GM23338 (cell line): ENCODE results near the gene SNF8. TPM values are rescaled to one million over a fixed set of nuclear protein-coding genes. Genes with fewer than 3 reads are reported as not detected.

Experiments used
- ATAC-seq: fragments of 200-7000 bp; cut with Tn5 transposase; 3 replicates; pipeline ENCODE4 v1.9.1; 2020
- DNase-seq: peaks from one replicate; pipeline ENCODE4 v3.0.0-alpha.2; 2015; ENCODE audit warnings: low spot score
- H2AFZ ChIP-seq: fragments of 200-600 bp; sonication (generic); 2 replicates; pipeline ENCODE4 v1.8.0; 2016; ENCODE audit warnings: antibody characterized with exemption, mild to moderate bottlenecking, moderate library complexity
- H3F3A ChIP-seq: fragments of 200-600 bp; sonication (generic); replicated peaks from 2 replicates; pipeline ENCODE4 v1.8.0; 2017; ENCODE audit warnings: antibody characterized with exemption, mixed run types, low read depth
- H3K27ac ChIP-seq: fragments of 200-600 bp; sonication (generic); 2 replicates; pipeline ENCODE4 v1.6.1; 2016; ENCODE audit warnings: low read depth
- H3K27me3 ChIP-seq: fragments of 200-600 bp; sonication (generic); 2 replicates; pipeline ENCODE4 v1.8.0; 2016; ENCODE audit warnings: mild to moderate bottlenecking, mixed run types, moderate library complexity; ENCODE audit not compliant: insufficient read depth
- H3K36me3 ChIP-seq: fragments of 200-600 bp; sonication (generic); 2 replicates; pipeline ENCODE4 v1.8.0; 2016; ENCODE audit warnings: mild to moderate bottlenecking; ENCODE audit not compliant: insufficient read depth
- H3K4me1 ChIP-seq: fragments of 200-600 bp; sonication (generic); 2 replicates; pipeline ENCODE4 v1.8.0; 2016; ENCODE audit warnings: mild to moderate bottlenecking, moderate library complexity; ENCODE audit not compliant: insufficient read depth
- H3K4me2 ChIP-seq: fragments of 200-600 bp; sonication (generic); 2 replicates; pipeline ENCODE4 v1.7.1; 2017; ENCODE audit warnings: mixed run types
- H3K4me3 ChIP-seq: fragments of 200-600 bp; sonication (generic); 2 replicates; pipeline ENCODE4 v1.6.1; 2016; ENCODE audit warnings: mixed run types
- H3K79me2 ChIP-seq: fragments of 200-600 bp; sonication (generic); replicated peaks from 2 replicates; pipeline ENCODE4 v1.8.0; 2017; ENCODE audit warnings: mild to moderate bottlenecking; ENCODE audit not compliant: insufficient read depth
- H3K9me2 ChIP-seq: fragments of 200-600 bp; sonication (generic); 2 replicates; pipeline ENCODE4 v1.8.0; 2017; ENCODE audit not compliant: insufficient read depth
- H4K20me1 ChIP-seq: fragments of 200-600 bp; sonication (generic); replicated peaks from 2 replicates; pipeline ENCODE4 v1.8.0; 2017; ENCODE audit warnings: mild to moderate bottlenecking; ENCODE audit not compliant: insufficient read depth
- H3K27ac Mint-ChIP-seq: 2 replicates; pipeline ENCODE4 v1.8.0; 2020; ENCODE audit warnings: inconsistent platforms, mild to moderate bottlenecking, moderate library complexity, mixed read lengths
- H3K27me3 Mint-ChIP-seq: 3 replicates; pipeline ENCODE4 v1.8.0; 2022; ENCODE audit warnings: low read depth, mild to moderate bottlenecking, moderate library complexity, mixed read lengths, inconsistent platforms; ENCODE audit not compliant: insufficient read depth, poor library complexity
- H3K36me3 Mint-ChIP-seq: 3 replicates; pipeline ENCODE4 v1.8.0; 2021; ENCODE audit warnings: low read depth, mild to moderate bottlenecking, inconsistent platforms, moderate library complexity, mixed read lengths
- H3K4me1 Mint-ChIP-seq: 3 replicates; pipeline ENCODE4 v1.8.0; 2020; ENCODE audit warnings: mild to moderate bottlenecking, inconsistent platforms, mixed read lengths
- H3K4me3 Mint-ChIP-seq: 3 replicates; pipeline ENCODE4 v1.8.0; 2021; ENCODE audit warnings: moderate library complexity, mild to moderate bottlenecking, inconsistent platforms, mixed read lengths
- H3K9me3 Mint-ChIP-seq: 3 replicates; pipeline ENCODE4 v1.8.0; 2020; ENCODE audit warnings: moderate library complexity, mild to moderate bottlenecking, inconsistent platforms, mixed read lengths
- CREB1 ChIP-seq: fragments of 250-450 bp; sonication (Bioruptor Pico); IDR thresholded peaks from 2 replicates; pipeline ENCODE4 v1.5.0; 2020; ENCODE audit warnings: low read depth, mild to moderate bottlenecking, moderate library complexity
- EZH2 ChIP-seq: fragments of 200-600 bp; sonication (generic); IDR thresholded peaks from one replicate; pipeline ENCODE4 v1.8.0; 2017; ENCODE audit warnings: antibody characterized with exemption, mild to moderate bottlenecking, low read depth; ENCODE audit not compliant: unreplicated experiment
- JUNB ChIP-seq: IDR thresholded peaks from one replicate; pipeline ENCODE4 v1.6.1; 2016; ENCODE audit warnings: antibody characterized with exemption; ENCODE audit not compliant: unreplicated experiment
- NANOG ChIP-seq: IDR thresholded peaks from 2 replicates; pipeline ENCODE4 v1.6.1; 2016; ENCODE audit warnings: antibody characterized with exemption, borderline replicate concordance
- POLR2AphosphoS5 ChIP-seq: IDR thresholded peaks from 2 replicates; pipeline ENCODE4 v1.6.1; 2016; ENCODE audit warnings: antibody characterized with exemption, low read depth
- REST ChIP-seq: IDR thresholded peaks from one replicate; pipeline ENCODE4 v1.6.1; 2018; ENCODE audit warnings: antibody characterized with exemption; ENCODE audit not compliant: unreplicated experiment
- STAT1 ChIP-seq: IDR thresholded peaks from one replicate; pipeline ENCODE4 v1.6.1; 2016; ENCODE audit warnings: antibody characterized with exemption; ENCODE audit not compliant: unreplicated experiment
- ZNF114 ChIP-seq: fragments of 250-450 bp; sonication (Bioruptor Pico); IDR thresholded peaks from 2 replicates; pipeline ENCODE4 v1.5.0; 2020; ENCODE audit warnings: mild to moderate bottlenecking, moderate library complexity
- polyA plus RNA-seq: library from polyadenylated mRNA; unstranded; fragments of >200 nt; fragmentation: Nextera tagmentation; extraction: Ambion mirVana; gene quantifications from 2 replicates; pipeline ENCODE4 v1.2.1, GENCODE V29; 2016
- total RNA-seq: library from RNA; depleted of rRNA; stranded (reverse); fragments of >200 nt; shearing (Covaris generic); gene quantifications from 2 replicates; pipeline ENCODE4 v1.2.3, GENCODE V29; 2014
- TF ChIP-seq, protein P1 (sequence below), 2 experiments: fragments of 200-600 bp in 1 of 2; sonication (generic) in 1 of 2; conservative IDR thresholded peaks; 2 replicates each; pipeline versions ENCODE4 v1.5.1 to v1.6.1; 2016 to 2017; ENCODE audit warnings: antibody characterized with exemption in 2 of 2, low read depth in 2 of 2, mild to moderate bottlenecking in 2 of 2, moderate library complexity in 1 of 2
- TF ChIP-seq, protein P2 (sequence below): fragments of 250-450 bp; sonication (Bioruptor Pico); IDR thresholded peaks from 2 replicates; pipeline ENCODE4 v1.5.0; 2020; ENCODE audit warnings: mild to moderate bottlenecking, moderate library complexity
- TF ChIP-seq, protein P3 (sequence below): IDR thresholded peaks from 2 replicates; pipeline ENCODE4 v1.6.1; 2016; ENCODE audit warnings: antibody characterized with exemption

SNF8 gene
- total and polyA plus RNA-seq, 2 experiments from 2014 or later, result 88.5 to 113 TPM

DNA sequence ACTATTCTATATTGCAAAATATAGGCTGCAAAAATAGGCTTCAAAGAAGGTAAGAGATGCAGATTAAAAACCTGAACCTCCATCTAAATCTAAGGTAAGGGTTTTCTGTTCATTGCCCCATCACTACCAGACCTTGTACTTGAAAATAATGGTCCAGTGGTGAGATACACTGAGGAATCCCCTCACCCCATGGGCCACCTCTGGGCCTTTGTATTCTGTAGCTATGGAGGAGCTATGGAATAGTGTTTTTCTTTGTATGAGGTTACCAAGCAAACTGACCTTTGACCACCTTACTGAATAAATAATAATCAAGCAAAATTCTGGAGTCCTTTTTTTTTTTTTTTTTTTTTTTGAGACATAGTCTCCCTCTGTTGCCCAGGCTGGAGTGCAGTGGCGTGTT lies 41.2 kb downstream of the SNF8 start:
- H3F3A ChIP-seq, result 0 out of 2 replicates have a peak, but pooled peaks cover 7% of the 10 kb centered on the region
- H3K4me1 ChIP-seq, result peaks cover 7% of the 10 kb centered on the region; the same call in 1 of the 2 replicates
- Mint-ChIP-seq H3K27ac (no peak overlapping the region), H3K4me1 (no peaks in the 10 kb centered on the region; the same call in 2 of the 3 replicates), H3K36me3 (peaks cover under 1% of the 10 kb centered on the region; the same call in 1 of the 3 replicates), H3K27me3 (peaks cover 6% of the 10 kb centered on the region), H3K4me3 (no peak overlapping the region), H3K9me3 (no peaks in the 10 kb centered on the region)
- H3K27me3 ChIP-seq, result no peaks in the 10 kb centered on the region
- DNase-seq (no peak), ATAC-seq (no peak)
- peaks cover 10% of the 10 kb centered on the region; the same call in 1 of the 2 replicates for H3K79me2 ChIP-seq
- H3K4me2 ChIP-seq, result no peak overlapping the region
- no peaks in the 10 kb centered on the region for H3K9me2 ChIP-seq
- no peaks in the 10 kb centered on the region for H3K36me3 ChIP-seq
- no peak overlapping the region for H3K27ac ChIP-seq
- no peak overlapping the region for H2AFZ ChIP-seq
- H4K20me1 ChIP-seq, result no peaks in the 10 kb centered on the region
- TF ChIP-seq, protein P1, sequence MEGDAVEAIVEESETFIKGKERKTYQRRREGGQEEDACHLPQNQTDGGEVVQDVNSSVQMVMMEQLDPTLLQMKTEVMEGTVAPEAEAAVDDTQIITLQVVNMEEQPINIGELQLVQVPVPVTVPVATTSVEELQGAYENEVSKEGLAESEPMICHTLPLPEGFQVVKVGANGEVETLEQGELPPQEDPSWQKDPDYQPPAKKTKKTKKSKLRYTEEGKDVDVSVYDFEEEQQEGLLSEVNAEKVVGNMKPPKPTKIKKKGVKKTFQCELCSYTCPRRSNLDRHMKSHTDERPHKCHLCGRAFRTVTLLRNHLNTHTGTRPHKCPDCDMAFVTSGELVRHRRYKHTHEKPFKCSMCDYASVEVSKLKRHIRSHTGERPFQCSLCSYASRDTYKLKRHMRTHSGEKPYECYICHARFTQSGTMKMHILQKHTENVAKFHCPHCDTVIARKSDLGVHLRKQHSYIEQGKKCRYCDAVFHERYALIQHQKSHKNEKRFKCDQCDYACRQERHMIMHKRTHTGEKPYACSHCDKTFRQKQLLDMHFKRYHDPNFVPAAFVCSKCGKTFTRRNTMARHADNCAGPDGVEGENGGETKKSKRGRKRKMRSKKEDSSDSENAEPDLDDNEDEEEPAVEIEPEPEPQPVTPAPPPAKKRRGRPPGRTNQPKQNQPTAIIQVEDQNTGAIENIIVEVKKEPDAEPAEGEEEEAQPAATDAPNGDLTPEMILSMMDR (conservative IDR thresholded peaks at IDR 0.05; ENCODE audit: low read depth in 2 of 2), result no peak
- TF ChIP-seq STAT1 (no peak), REST (no peak), POLR2AphosphoS5 (no peak), ZNF114 (CRISPR knock-in tag) (no peak), EZH2 (no peak), JUNB (no peak), NANOG (no peak), CREB1 (CRISPR knock-in tag) (no peak)
- TF ChIP-seq, protein P2, sequence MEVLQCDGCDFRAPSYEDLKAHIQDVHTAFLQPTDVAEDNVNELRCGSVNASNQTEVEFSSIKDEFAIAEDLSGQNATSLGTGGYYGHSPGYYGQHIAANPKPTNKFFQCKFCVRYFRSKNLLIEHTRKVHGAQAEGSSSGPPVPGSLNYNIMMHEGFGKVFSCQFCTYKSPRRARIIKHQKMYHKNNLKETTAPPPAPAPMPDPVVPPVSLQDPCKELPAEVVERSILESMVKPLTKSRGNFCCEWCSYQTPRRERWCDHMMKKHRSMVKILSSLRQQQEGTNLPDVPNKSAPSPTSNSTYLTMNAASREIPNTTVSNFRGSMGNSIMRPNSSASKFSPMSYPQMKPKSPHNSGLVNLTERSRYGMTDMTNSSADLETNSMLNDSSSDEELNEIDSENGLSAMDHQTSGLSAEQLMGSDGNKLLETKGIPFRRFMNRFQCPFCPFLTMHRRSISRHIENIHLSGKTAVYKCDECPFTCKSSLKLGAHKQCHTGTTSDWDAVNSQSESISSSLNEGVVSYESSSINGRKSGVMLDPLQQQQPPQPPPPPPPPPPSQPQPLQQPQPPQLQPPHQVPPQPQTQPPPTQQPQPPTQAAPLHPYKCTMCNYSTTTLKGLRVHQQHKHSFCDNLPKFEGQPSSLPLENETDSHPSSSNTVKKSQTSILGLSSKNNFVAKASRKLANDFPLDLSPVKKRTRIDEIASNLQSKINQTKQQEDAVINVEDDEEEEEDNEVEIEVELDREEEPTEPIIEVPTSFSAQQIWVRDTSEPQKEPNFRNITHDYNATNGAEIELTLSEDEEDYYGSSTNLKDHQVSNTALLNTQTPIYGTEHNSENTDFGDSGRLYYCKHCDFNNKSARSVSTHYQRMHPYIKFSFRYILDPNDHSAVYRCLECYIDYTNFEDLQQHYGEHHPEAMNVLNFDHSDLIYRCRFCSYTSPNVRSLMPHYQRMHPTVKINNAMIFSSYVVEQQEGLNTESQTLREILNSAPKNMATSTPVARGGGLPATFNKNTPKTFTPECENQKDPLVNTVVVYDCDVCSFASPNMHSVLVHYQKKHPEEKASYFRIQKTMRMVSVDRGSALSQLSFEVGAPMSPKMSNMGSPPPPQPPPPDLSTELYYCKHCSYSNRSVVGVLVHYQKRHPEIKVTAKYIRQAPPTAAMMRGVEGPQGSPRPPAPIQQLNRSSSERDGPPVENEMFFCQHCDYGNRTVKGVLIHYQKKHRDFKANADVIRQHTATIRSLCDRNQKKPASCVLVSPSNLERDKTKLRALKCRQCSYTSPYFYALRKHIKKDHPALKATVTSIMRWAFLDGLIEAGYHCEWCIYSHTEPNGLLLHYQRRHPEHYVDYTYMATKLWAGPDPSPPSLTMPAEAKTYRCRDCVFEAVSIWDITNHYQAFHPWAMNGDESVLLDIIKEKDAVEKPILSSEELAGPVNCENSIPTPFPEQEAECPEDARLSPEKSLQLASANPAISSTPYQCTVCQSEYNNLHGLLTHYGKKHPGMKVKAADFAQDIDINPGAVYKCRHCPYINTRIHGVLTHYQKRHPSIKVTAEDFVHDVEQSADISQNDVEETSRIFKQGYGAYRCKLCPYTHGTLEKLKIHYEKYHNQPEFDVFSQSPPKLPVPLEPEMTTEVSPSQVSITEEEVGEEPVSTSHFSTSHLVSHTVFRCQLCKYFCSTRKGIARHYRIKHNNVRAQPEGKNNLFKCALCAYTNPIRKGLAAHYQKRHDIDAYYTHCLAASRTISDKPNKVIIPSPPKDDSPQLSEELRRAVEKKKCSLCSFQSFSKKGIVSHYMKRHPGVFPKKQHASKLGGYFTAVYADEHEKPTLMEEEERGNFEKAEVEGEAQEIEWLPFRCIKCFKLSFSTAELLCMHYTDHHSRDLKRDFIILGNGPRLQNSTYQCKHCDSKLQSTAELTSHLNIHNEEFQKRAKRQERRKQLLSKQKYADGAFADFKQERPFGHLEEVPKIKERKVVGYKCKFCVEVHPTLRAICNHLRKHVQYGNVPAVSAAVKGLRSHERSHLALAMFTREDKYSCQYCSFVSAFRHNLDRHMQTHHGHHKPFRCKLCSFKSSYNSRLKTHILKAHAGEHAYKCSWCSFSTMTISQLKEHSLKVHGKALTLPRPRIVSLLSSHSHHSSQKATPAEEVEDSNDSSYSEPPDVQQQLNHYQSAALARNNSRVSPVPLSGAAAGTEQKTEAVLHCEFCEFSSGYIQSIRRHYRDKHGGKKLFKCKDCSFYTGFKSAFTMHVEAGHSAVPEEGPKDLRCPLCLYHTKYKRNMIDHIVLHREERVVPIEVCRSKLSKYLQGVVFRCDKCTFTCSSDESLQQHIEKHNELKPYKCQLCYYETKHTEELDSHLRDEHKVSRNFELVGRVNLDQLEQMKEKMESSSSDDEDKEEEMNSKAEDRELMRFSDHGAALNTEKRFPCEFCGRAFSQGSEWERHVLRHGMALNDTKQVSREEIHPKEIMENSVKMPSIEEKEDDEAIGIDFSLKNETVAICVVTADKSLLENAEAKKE (CRISPR knock-in tag), result no peak
- TF ChIP-seq, protein P3, sequence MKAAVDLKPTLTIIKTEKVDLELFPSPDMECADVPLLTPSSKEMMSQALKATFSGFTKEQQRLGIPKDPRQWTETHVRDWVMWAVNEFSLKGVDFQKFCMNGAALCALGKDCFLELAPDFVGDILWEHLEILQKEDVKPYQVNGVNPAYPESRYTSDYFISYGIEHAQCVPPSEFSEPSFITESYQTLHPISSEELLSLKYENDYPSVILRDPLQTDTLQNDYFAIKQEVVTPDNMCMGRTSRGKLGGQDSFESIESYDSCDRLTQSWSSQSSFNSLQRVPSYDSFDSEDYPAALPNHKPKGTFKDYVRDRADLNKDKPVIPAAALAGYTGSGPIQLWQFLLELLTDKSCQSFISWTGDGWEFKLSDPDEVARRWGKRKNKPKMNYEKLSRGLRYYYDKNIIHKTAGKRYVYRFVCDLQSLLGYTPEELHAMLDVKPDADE, result no peak
- no peak overlapping the region for H3K4me3 ChIP-seq
